ENCODE measurements around the gene CCDC88A.
"Not testable (repeated sequence)": the region's sequence is repeated elsewhere in the genome, so short reads cannot be mapped to it uniquely, and the experiment has no call there.

The CCDC88A gene

GRCh38 chr2:55399815-55400214, 19.8 kb downstream of the CCDC88A start:
- no peak for DNase-seq (ENCODE audit: low spot score)
- no peak for TF ChIP-seq CTCF (IDR thresholded peaks at IDR 0.05; ENCODE audit: extremely low read depth, missing control alignments)

DNA sequence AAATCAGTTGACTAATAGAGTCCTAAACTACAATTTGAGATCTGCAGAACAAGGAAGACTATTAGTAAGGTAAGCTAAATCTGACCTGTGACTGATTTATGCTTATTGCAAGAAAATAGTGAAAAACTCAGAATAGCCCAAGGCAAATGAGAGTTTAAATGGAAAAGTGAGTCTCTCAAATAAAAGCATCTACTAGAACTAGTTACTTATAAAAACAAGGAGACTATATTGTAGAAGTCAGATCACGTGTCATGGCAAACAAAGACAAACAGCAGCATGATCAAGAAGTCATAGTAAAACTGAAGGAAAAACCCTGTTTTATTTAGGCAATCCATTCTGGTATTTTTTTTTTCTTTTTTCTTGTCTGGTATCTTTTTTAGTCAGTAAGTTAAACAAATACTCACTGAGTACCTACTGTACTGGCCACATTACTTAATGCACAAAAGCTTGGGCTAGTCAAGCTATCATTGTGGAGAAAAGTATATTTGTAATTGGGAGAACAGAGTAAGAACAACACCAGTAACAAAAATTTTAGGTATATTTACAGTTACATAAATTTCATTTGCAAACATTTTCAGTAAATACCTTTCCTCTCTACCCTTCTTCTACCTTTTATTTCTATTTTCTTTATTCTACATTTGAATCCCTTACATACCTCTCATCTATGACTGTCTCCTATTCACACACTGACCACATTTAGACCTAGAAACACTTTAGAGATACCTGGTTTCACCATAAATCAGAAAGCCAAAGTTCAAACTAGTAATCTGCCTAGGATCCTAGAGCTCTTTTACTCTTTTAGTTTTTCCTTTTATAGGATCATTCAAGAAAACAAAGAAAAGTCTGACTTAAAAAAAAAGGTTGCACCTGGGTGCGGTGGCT, 23.7 kb downstream of the CCDC88A start:
- peak; percentile 11 for DNase-seq (ENCODE audit: low spot score)

DNA sequence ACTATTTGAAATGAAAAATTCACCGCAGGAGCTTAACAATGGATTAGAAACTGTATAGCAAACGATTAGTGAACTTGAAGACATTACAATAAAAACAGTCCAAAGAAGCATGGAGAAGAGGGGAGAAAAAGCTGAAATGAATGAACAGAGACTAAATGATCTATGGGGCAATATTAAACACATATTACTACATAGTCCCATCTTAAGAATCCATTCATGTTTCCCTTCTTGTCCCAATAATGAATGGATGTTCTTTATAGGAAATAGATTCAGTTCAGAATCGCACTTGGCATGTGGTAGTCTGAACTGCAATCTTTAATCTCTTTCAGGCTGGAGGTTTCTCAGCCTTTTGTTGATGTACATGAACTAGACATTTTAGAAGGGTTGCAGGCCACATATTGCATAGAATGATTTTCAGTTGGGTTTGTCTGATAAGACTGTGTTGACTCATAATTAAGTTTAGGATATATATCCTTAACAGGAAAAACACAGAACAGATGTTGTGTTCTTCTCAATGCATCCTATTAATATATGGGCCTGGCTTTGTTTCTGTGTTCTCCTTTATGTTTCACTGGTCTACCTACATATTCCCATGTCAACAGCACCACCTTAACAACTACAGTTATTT, 27.9 kb downstream of the CCDC88A start:
- TF ChIP-seq CTCF (IDR thresholded peaks at IDR 0.05; ENCODE audit: extremely low read depth, missing control alignments) = no peak
- no peak for DNase-seq (ENCODE audit: low spot score)

More for the DNA sequence above, 23.7 kb downstream of the CCDC88A start:
- no peak for TF ChIP-seq CTCF (IDR thresholded peaks at IDR 0.05; ENCODE audit: extremely low read depth, missing control alignments)

GRCh38 chr2:55391155-55391554, 28.5 kb downstream of the CCDC88A start:
- TF ChIP-seq CTCF (IDR thresholded peaks at IDR 0.05; ENCODE audit: extremely low read depth, missing control alignments) = no peak
- DNase-seq (ENCODE audit: low spot score) = no peak

GRCh38 chr2:55385516-55385915, 34.1 kb downstream of the CCDC88A start:
- DNase-seq (ENCODE audit: low spot score) = not testable (repeated sequence)

GRCh38 chr2:55384786-55385185, 34.9 kb downstream of the CCDC88A start:
- DNase-seq (ENCODE audit: low spot score) = no peak
- no peak for TF ChIP-seq CTCF (IDR thresholded peaks at IDR 0.05; ENCODE audit: extremely low read depth, missing control alignments)

DNA sequence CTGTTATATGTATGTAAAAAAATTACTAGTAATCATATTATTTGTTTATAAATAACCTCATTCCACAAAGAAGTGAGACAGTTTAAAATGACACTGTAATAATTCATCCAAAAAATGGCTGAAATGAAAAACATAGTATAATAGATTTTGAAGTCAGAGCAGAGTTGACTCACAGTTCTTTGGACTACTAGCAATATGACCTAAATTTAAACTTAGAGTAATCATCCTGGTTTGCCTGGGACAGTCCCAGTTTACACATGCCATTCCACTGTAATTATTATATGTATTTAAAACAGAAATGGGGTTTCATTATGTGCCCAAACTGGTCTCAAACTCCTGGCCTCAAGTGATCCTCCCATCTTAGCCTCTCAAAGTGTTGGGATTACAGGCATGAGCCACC, 48.3 kb downstream of the CCDC88A start:
- no peak for DNase-seq (ENCODE audit: low spot score)

More for the DNA sequence above, 48.3 kb downstream of the CCDC88A start:
- TF ChIP-seq CTCF (IDR thresholded peaks at IDR 0.05; ENCODE audit: extremely low read depth, missing control alignments) = no peak

Measured in GM20000 (cell line).